ENCODE data around the gene SMG6.

SMG6 gene

DNA sequence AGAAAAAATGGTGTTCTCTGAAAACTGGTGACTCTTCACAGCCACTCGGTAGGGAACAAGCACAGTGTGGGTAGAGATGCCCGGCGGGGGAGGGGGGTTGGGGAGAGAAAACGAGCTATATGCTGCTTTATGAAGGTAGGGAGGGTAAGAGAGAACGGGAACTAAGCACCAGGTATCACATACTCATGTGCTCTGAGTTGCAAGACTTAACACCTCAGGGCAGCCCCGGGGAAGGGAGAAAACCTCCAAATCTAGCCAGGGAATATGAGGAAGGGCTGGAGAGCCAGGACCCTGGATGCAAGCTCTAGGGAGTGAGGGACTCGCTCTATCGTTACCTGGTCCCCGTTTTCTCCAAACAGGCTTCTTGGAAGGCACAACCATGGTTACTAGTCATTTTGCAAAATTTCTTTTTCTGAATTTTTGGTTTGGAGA is 213.4 kb downstream of the SMG6 start:
- H3K9me2 ChIP-seq (ENCODE audit: low read depth, low read length): no peaks in the 10 kb centered on the region
- no peaks in the 10 kb centered on the region for H4K20me1 ChIP-seq (ENCODE audit: insufficient read depth, low read length)
- H3K4me1 ChIP-seq (ENCODE audit: insufficient read depth, low read length, severe bottlenecking): peaks cover 51% of the 10 kb centered on the region
- no peaks in the 10 kb centered on the region for H3K27me3 ChIP-seq (ENCODE audit: insufficient read depth, low read length)
- peak overlapping the region; percentile 70 for H3K27ac ChIP-seq (ENCODE audit: low read depth, low read length, poor library complexity, severe bottlenecking)
- peak overlapping the region; percentile 50 for H3K9ac ChIP-seq (ENCODE audit: low read length)
- TF ChIP-seq EZH2 (IDR thresholded peaks at IDR 0.05; ENCODE audit: borderline replicate concordance, low read length): no peak
- TF ChIP-seq, protein P1, sequence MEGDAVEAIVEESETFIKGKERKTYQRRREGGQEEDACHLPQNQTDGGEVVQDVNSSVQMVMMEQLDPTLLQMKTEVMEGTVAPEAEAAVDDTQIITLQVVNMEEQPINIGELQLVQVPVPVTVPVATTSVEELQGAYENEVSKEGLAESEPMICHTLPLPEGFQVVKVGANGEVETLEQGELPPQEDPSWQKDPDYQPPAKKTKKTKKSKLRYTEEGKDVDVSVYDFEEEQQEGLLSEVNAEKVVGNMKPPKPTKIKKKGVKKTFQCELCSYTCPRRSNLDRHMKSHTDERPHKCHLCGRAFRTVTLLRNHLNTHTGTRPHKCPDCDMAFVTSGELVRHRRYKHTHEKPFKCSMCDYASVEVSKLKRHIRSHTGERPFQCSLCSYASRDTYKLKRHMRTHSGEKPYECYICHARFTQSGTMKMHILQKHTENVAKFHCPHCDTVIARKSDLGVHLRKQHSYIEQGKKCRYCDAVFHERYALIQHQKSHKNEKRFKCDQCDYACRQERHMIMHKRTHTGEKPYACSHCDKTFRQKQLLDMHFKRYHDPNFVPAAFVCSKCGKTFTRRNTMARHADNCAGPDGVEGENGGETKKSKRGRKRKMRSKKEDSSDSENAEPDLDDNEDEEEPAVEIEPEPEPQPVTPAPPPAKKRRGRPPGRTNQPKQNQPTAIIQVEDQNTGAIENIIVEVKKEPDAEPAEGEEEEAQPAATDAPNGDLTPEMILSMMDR (IDR thresholded peaks at IDR 0.05; ENCODE audit: low read length): no peak
- no peaks in the 10 kb centered on the region for H3K36me3 ChIP-seq (ENCODE audit: insufficient read depth, low read length)
- no peaks in the 10 kb centered on the region for H3K79me2 ChIP-seq (ENCODE audit: insufficient read depth, low read length)
- peak overlapping the region; percentile 53 for H3K4me3 ChIP-seq (ENCODE audit: low read depth, low read length, poor library complexity, severe bottlenecking)
- H2AFZ ChIP-seq (ENCODE audit: low read length): no peak overlapping the region
- H3F3A ChIP-seq (ENCODE audit: insufficient read depth, low read length): no peaks in the 10 kb centered on the region
- peak overlapping the region; percentile 71 for H3K4me2 ChIP-seq (ENCODE audit: low read length)
- no peaks in the 10 kb centered on the region for H3K9me3 ChIP-seq (ENCODE audit: low read length)

DNA sequence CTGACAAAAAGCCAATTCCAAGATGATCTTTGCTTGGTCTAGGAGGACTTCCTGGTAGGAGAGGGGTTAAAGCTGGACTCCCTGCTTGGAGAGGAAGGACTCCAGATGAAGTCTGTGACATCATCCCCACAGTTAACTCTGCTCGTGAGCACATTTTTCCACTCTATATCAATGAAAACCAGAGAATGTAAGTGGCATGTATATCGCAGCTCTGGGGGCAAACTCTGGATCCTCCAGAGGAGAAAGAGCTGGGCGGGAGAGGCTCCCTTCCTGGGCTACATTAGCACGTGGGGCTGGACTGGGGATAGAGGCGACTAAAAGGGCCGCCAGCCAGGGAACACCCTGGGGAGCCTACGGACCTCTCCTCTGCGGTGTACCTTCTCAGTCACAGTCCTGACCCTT is 214.6 kb downstream of the SMG6 start:
- H3K9me3 ChIP-seq (ENCODE audit: low read length): no peaks in the 10 kb centered on the region
- H3K79me2 ChIP-seq (ENCODE audit: insufficient read depth, low read length): no peaks in the 10 kb centered on the region
- no peak overlapping the region for H2AFZ ChIP-seq (ENCODE audit: low read length)
- H3K4me2 ChIP-seq (ENCODE audit: low read length): peak overlapping the region; percentile 71
- H3K9me2 ChIP-seq (ENCODE audit: low read depth, low read length): no peaks in the 10 kb centered on the region
- peak overlapping the region; percentile 70 for H3K27ac ChIP-seq (ENCODE audit: low read depth, low read length, poor library complexity, severe bottlenecking)
- peak overlapping the region; percentile 53 for H3K4me3 ChIP-seq (ENCODE audit: low read depth, low read length, poor library complexity, severe bottlenecking)
- H3K27me3 ChIP-seq (ENCODE audit: insufficient read depth, low read length): no peaks in the 10 kb centered on the region
- H3K4me1 ChIP-seq (ENCODE audit: insufficient read depth, low read length, severe bottlenecking): peaks cover 51% of the 10 kb centered on the region
- H4K20me1 ChIP-seq (ENCODE audit: insufficient read depth, low read length): no peaks in the 10 kb centered on the region
- H3K36me3 ChIP-seq (ENCODE audit: insufficient read depth, low read length): no peaks in the 10 kb centered on the region
- H3F3A ChIP-seq (ENCODE audit: insufficient read depth, low read length): no peaks in the 10 kb centered on the region
- H3K9ac ChIP-seq (ENCODE audit: low read length): peak overlapping the region; percentile 49
- TF ChIP-seq EZH2 (IDR thresholded peaks at IDR 0.05; ENCODE audit: borderline replicate concordance, low read length): no peak
- TF ChIP-seq, protein P1 (IDR thresholded peaks at IDR 0.05; ENCODE audit: low read length): no peak

DNA sequence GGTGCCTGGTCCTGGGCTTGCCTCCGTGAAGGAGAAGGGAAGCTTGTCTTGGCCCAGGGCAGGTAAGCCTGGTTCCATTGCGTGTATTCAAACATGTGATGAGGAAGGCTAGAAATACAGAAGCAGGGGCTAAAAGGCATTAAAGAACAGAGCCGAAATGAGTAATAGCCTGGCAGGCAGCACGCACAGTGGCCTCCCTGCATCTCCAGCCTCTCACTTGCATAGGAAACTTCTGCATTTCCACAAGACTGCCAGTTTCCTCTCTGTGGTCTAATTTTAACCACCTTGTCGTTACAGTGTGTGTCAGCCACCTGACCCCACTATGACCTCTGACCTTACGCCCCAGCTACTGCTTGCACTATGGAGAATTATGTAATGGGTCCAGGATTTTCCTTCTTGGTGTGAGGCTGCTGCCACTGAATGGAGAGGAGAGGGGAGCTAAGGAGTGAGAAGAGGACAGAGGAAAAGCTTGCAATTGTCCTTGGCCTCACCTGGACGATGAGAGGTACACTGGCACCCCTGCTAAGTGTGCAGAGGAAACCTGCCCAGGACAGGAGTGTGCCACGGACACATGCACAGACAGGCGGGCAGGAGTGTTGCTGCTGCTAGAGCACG is 215.9 kb downstream of the SMG6 start:
- no peaks in the 10 kb centered on the region for H4K20me1 ChIP-seq (ENCODE audit: insufficient read depth, low read length)
- H3K4me2 ChIP-seq (ENCODE audit: low read length): peak overlapping the region; percentile 71; the same call in 1 of the 2 replicates
- no peaks in the 10 kb centered on the region for H3K79me2 ChIP-seq (ENCODE audit: insufficient read depth, low read length)
- no peak overlapping the region for H2AFZ ChIP-seq (ENCODE audit: low read length)
- no peak for TF ChIP-seq EZH2 (IDR thresholded peaks at IDR 0.05; ENCODE audit: borderline replicate concordance, low read length)
- TF ChIP-seq, protein P1 (IDR thresholded peaks at IDR 0.05; ENCODE audit: low read length): no peak
- H3K9ac ChIP-seq (ENCODE audit: low read length): peak overlapping the region; percentile 49; the same call in 1 of the 2 replicates
- no peaks in the 10 kb centered on the region for H3K9me2 ChIP-seq (ENCODE audit: low read depth, low read length)
- no peaks in the 10 kb centered on the region for H3K9me3 ChIP-seq (ENCODE audit: low read length)
- H3K4me1 ChIP-seq (ENCODE audit: insufficient read depth, low read length, severe bottlenecking): peaks cover 51% of the 10 kb centered on the region
- no peaks in the 10 kb centered on the region for H3K36me3 ChIP-seq (ENCODE audit: insufficient read depth, low read length)
- peak overlapping the region; percentile 1 for H3K4me3 ChIP-seq (ENCODE audit: low read depth, low read length, poor library complexity, severe bottlenecking)
- H3F3A ChIP-seq (ENCODE audit: insufficient read depth, low read length): no peaks in the 10 kb centered on the region
- H3K27me3 ChIP-seq (ENCODE audit: insufficient read depth, low read length): no peaks in the 10 kb centered on the region
- H3K27ac ChIP-seq (ENCODE audit: low read depth, low read length, poor library complexity, severe bottlenecking): peak overlapping the region; percentile 70

Measured in OCI-LY1 (cell line).